NCI-H1417 treated with DMSO at 0.1 percent for 48 hours (cell line): ENCODE measurements around the gene TIMP2.
"Not testable (repeated sequence)": the region's sequence is repeated elsewhere in the genome, so short reads cannot be mapped to it uniquely, and the experiment has no call there.

Experiments
- DNase-seq: peaks from one replicate; lab custom pipeline; 2025; lab: John Stamatoyannopoulos, UW

The TIMP2 gene

DNA sequence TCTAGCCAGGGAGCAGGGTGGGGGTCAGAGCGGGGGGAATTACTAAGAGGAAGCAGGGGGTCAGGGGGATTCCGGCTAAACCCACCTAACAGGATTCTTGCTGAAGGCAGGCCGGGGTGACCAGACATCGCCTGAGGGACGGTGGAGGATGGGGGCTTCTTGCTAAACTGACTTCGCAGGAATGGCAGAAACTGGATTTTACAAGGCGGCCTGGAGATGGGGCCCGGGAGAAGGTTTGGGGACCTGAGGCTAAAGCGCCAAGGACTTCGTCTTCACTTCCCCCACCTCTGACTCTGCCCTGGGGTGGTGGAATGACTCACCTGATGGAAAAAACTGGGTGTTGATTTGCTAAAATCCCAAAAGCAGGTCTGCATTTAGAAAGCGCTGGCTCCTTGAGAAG is 31.1 kb upstream of the TIMP2 start:
- DNase-seq, result no peak

DNA sequence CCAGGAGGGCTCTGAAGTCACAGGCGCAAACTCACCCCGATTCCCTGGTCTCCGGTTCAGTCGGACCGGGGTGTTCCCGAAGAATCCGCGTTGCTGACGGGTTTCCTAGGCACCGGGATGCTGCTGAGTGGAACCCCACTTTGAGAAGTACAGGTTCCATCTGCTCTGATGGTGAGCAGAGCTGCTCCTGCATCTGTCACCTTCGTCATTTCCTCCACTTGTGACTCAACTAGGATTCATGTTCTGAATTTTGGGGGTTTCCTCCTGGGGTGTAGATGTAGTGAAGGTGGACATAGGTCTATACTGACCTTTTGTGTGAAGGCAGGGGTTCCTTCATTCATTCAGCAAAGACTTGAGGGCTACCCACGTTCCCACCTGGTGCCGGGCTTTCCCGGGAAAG is 29.5 kb upstream of the TIMP2 start:
- no peak for DNase-seq

DNA sequence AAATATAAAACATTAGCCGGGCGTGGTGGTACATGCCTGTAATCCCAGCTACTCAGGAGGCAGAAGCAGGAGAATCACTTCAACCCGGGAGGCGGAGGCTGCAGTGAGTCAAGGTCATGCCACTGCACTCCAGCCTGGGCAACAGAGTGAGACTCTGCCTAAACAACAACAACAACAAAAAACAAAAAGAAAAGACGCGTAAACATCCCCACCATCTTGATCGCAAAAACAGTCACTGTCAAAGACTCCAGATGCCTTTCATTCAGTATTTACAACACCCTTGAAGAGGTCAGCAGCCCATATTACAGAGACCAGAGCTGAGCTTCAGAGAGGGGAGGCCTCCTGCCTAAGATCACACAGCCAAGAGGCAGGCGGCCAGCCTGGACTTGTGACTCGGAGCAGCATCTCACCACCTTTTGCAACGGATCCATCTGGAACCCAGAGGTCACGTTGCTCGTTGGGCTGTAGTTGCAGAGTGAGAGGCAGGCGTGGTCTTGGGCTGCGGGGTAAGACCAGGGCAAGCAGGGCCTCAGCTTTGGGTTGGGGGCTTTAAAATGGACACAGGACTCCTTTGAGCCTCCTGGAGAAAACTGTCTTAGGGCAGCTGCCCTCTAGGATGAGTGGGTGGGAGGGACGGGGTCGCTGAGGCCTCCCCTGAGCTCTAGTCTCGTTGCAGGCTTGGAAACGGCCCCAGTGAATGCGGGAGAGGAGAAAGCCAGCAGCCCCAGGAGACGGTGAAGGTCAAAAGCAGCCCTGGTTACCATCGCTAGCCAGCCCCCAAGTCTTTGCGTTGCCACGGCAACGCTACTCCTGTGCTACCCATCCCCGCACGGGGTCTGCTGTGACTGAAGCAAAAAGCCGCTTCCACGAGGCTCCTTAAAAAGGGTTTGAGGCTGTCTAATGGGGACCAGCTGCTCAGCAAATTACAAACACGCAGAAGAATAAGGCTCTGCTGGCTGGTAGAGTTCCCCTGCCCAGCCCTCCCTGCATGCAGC is 28.5 kb upstream of the TIMP2 start:
- DNase-seq, result no peak

DNA sequence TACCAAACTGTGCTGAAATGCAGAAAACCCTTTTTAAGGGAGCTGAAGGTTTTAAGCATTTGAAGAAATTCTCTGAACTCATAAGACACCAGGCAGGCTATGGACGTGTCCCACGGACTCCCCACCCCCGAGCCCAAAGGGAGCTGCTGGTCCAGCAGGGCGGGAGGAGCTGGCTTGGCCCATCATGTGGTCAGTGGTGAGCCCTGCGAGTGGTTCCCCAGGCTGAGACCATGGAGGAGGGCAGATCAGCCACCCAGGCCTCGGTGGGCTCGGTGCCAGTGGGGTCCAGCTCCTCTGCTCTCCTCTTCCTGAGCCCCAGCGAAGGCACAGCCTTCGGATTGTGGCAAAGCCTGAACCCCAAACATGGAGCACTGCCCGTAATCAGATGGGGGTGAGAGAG is 27.5 kb upstream of the TIMP2 start:
- DNase-seq, result no peak

DNA sequence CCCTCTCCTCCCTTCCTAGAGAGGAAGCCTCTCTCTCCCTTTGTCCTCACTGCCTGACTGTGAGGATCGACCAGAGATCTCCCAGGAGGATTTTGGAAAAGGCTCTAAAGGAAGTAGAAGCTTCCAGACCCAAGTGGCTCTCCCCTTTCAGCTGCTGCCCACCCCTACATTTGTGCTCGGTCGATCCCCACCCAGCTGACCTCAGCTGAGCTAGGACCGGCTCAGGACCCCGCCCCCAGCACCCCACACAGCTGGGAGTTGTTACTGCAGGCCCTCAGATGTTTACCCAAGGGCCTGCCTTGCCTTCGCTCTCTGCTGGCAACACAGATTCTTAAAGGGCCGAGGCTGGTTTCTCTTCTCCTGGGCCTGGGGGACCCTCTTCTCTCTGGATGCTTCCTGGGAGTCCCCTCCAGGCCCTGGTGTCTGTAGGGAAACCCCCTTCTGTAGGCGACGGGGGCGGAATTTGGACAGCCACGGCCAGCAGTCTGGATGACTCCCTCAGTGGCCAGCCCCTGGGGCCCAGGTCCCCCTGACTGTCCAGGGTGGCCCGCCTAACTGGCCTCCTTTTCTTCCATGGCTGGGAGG is 26.9 kb upstream of the TIMP2 start:
- no peak for DNase-seq

DNA sequence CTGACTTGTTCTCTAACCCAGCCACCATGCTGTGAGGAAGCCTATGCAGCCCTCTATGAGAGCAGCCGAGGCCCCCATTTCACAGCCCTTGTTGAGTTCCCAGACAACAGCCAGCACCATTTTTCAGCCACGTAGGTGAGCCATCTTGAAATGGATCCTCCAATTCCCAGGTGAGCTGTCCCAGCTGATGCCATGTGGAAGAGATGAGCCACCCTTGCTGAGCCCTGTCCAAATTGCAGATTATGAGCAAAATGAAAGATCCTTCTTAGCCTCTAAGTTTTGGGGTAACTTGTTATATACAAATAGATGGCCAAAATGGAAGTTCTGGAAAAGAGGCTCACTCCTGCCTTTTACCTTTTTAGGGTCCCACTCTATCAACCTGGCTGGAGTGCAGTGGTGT is 25.7 kb upstream of the TIMP2 start:
- no peak for DNase-seq

DNA sequence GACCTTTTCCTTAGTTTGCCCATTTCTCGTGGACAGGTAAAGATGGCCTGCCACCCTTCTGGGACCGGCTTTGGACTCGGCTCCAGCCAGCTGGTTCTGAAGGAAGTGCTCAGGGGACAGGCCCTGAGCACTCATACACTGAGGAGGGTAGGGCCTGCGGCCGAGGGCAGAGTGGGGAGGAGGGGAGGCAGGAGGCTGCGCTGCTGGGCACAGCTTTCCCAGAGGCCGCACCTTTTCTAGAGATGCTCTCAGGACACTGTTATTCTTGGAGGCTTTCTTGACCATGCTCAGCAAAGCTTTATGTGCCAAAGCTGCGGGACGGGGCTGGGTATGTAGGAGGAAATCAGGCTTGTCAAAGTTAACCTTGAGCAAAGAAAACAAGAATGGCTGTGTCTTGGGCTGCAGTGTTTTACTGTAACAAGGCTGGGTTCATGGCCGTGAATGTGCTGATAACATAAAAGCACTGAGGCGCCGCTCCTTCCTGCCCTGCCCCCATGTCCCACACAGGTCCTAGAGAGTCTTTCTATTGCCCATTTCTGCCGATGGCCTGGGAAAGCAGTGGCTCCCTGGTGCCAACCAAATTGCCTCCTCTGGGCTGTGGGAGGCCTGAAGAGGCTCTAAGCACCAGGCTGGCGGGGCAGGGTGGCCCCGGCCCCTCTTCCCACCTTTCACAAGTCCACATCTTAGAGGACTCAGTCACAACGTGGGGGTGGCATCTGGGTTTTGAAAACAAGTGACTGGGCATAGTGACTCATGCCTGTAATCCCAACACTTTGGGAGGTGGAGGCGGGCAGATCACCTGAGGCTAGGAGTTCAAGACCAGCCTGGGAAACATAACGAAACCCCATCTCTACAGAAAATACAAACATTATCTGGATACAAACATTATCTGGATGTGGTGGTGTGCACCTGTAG is 22.3 kb upstream of the TIMP2 start:
- DNase-seq, result no peak

DNA sequence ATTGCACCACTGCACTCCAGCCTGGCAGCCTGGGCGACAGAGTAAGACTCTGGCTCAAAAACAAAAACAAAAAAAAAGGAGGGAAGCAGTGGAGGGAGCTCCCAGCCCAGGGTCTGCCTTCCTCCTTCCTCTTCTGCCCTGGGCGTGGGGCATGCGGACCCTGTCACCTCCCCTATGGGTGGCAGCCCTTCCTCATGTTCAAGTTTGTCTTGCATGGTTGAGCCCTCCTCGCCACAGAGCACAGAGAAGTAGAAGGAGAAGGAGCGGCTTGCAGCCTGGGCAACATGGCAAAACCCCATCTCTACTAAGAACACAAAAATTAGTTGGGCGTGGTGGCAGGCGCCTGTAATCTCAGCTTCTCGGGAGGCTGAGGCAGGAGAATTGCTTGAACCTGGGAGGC is 21.4 kb upstream of the TIMP2 start:
- no peak for DNase-seq

DNA sequence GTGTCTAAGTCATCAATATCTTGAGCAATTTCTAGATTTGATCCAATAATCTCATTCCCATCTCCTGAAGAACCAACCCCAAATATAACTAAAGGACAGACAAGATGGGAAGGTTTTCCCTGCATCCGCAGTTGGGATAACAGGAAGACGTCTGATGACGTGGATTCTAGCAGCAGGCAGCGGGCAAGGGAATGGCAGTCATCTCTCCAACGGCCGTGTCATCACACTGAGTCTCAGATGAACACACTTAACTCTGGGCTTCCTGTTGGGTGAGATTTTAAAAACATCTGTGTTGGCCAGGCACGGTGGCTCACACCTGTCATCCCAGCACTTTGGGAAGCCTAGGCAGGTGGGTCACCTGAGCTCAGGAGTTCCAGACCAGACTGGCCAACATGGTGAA is 20.9 kb upstream of the TIMP2 start:
- DNase-seq, result no peak

DNA sequence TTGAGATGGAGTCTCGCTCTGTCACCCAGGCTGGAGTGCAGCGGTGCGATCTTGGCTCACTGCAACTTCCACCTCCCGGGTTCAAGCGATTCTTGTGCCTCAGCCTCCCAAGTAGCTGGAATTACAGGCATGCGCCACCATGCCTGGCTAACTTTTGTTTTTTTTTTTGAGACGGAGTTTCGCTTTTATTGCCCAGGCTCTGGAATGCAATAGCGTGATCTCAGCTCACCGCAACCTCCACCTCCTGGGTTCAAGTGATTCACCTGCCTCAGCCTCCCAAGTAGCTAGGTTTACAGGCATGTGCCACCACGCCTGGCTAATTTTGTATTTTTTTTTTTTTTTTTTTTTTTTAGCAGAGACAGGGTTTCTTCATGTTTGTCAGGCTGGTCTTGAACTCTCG is 20.3 kb upstream of the TIMP2 start:
- DNase-seq, result not testable (repeated sequence)

DNA sequence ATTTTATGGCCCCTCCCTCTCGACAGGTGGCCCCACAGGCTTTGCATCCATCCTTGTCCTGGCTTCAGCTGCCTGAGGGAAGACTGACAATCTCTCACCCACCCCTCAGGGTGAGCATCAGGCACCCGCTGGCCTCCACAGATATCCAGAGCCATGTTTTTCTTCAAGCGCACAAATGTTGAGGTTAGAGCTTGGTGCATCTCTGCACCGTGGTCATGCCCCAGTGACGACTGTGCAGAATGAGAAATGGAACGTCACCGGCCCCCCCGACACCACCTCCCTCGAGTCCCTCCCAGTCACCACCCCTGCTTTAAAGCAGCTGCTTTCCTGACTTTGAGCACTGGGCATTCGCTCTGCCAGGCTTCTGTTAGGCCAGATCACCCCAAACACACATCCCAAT is 19.8 kb upstream of the TIMP2 start:
- DNase-seq, result no peak

DNA sequence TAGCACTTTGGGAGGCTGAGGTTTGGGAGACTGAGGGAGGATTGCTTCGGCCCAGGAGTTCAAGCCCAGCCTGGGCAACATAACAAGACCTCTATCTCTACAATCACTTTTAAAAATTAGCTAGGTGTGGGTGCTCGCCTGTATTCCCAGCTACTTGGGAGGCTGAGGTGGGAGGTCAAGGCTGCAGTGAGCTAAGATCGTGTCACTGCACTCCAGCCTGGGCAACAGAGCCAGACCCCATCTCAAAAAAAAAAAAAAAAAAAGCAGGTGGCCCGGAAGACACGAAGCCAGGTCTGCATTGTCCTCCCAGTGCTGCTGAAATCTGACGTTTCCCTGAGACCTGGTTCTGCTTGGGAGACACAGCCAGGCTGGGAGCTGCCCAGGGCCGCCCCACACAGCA is 18.8 kb upstream of the TIMP2 start:
- no peak for DNase-seq

DNA sequence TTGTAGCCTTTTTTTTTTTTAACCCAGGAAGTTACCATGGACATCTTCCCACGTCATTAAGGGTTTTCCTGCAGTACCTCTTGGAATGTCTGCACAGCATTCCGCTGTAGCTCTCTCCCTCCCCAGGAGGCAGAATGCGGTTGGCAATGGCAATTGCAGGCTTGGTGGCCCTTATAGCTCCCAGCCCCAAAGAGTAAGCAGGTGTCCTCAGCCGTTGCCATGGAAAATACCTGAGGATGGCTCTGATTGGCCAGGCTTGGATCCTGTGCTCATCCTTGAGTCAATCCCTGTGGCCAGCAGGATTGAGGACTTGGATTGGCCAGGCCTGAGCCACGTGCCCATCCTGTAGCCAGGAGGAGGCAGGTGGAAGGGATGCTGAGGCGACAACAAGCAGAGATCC is 15.5 kb upstream of the TIMP2 start:
- no peak for DNase-seq

DNA sequence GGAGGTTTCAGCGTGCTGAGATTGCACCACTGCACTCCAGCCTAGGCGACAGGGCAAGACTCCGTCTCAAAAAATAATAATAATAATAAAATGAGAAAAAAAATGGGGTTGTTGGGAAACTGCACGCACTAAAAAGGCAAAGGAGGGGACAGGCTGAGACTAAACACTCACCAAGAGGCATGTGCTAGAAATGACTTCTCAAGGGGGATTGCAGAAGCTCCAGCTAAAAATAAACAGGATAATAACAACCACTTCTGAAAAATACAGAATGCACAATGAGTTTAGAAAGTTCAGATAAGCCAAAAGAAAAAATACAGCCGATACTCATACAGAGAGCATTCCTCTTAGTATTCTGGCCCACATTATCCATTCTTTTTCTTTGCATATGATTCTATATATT is 15.1 kb upstream of the TIMP2 start:
- no peak for DNase-seq

DNA sequence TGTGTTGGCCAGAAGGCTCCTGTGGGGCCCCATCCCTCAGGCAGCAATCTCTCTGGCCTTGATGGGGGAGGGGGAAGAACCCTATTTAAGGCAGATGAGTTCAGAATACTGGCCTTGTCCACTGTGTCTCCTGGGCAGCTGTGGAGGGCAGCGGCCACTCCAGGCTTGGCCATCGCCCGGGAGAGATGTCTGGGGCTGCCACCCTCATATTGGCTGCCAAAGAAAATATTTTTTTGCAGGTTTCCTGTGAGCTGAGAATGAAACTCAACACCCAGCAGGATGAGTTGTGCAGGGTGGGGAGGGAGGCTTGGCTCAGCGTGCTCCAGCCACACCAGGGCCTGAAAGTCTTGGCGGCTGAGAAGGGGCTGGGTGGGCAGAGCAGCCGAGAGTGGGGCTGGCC is 14.4 kb upstream of the TIMP2 start:
- no peak for DNase-seq

DNA sequence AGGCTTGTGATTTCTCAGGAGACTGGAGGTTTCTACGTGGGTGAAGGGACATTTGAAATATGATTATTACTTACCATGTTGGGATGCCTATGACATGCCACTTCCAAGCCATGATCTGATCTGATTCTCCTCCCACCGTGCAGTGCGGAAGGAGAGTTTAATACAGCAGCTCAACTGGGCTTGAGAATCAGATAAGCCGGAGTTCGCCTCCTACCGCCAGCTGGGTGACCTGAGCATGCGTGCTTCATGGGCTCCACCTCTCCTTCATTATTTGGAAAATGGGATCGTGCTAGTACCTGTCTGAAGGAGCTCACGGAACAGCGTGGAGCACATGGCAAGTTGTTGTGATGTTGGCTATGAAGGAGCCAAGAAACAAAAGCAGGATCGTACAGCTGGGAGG is 12.4 kb upstream of the TIMP2 start:
- no peak for DNase-seq

DNA sequence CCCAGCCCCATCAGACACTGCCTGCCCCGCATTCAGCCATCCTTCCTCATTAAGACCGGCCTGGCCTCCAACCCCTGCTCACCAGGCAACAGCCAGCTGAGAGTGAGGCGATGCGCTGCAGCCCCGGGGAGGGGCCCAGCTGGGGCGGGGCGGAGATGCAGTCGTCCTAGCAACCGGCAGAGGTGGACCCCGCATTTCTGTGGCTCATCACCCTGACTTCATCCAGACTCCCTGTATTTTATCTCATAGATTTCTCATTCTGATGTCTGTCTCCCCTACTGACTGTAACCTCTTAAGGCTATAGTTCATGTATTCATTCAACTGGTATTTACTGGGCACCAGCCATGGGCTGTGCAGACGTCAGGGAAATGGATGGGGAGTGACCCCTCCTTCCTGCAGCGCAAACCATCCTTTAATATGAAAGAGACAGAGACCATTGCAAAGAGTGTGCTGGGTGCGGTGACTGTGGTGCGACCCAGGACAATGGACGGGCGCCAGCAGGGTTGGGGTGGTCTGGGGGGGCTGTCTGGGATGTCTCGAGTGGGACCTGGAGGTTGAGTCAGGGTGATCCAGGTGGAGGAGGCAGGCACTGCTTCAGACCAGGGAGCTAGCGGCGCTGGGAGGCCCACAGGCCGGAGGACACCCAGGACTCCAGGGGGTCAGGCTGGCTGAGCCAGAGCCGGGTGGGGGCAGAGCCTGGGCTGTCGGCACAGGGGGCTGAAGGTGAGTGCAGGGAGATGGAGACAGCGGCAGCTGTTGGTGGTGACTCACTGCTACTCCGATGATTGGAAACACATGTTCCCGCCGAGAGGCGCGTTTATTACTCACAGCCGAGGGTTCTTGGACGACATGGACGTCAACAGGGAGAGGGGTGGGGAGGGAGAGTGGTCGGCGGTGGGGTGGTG is 10.5 kb upstream of the TIMP2 start:
- no peak for DNase-seq

DNA sequence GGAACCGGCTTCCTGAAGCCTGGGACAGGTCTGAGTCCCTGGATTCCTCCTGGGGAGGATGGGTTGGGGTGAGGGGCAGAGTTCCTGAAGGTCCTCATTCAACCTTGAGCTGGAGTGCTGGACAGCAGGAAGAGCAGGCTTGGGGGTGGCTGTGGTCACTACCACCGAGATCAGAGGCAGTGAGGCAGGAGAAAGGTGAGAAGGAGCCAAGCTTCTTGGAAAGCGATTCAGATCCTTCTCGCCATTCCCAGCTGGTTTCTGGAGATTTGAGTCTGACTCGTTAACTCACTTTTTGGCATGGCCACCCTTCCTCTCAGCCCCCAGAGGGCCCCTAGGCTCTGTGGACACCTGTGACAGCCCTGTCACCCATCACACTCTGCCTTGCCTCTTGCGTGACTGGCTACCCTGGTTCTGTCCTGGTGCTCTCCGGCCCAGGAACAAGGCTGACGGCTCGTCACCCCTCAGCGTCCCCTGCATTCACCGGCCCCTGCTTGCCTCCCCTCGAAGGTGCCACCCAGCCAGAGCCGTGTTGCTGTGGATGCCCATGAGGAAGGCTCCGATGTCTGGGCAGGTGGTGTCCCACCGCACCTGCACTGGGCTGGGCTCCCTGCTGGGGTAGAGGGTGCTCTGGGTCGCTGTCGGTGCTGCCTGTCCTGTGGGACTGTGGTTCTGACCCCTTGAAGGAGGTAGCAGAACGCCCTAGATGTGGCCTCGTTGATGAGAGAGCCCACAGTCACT is 9.7 kb upstream of the TIMP2 start:
- no peak for DNase-seq

DNA sequence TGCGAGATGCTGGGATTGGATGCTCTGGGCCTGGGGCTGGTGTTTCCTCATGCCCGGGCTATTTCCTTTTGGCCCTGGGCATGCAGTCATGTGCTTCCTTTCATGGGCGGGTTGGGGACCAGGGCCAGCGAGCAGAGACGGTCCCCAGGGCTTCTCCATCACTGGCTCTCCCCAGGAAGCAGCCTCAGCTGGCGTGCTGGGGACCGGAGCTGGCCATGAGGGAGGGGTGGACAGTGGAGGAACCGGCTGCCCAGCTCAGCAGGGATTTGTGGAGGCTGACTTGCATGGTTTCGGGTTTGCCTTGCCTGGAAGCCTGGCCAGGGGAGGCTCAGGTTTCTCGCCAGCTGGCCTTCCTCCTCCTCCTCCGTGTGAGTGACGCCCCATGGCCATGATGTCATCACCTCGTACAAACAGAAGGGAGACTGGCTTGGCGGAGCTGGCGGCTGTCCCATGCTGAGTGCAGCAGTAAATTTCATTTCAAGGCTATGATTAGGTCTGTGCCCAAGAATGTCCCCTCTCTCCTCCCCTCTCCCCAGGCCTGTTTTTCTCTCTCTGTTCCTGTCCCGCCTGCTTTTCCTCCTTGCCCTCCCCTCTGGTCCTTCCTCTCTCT is 8.9 kb upstream of the TIMP2 start:
- no peak for DNase-seq
